Activated CD8-positive, alpha-beta T cell treated with anti-CD3 and anti-CD28 coated beads, Interleukin-2, amount 10 ng/mL, durations not matched to agents 7 days and 5 days (primary cell): Measurements from ENCODE around the gene OSBP2. TPM values are rescaled to one million over a fixed set of nuclear protein-coding genes. Genes with fewer than 3 reads are reported as not detected.

Experiments
- ATAC-seq: fragments of 150-1000 bp; cut with Tn5 transposase; one replicate; pipeline ENCODE4 v1.10.0; 2021; ENCODE audit warnings: moderate library complexity
- CTCF ChIA-PET: fragments of 350-600 bp; sonication (Branson Sonifier 250); formaldehyde crosslinking; loops from one replicate; lab custom pipeline; 2021; ENCODE audit warnings: antibody characterized with exemption; lab: Charles Lee
- POLR2A ChIA-PET: fragments of 350-600 bp; sonication (Branson Sonifier 250); formaldehyde crosslinking; loops from one replicate; lab custom pipeline; 2021; ENCODE audit warnings: antibody characterized with exemption; lab: Charles Lee
- DNase-seq: peaks from one replicate; pipeline ENCODE4 v3.0.0-alpha.2; 2020
- H3K27ac Mint-ChIP-seq: one replicate; pipeline ENCODE4 v1.8.0; 2021; ENCODE audit warnings: mild to moderate bottlenecking, mixed read lengths
- H3K27me3 Mint-ChIP-seq: one replicate; pipeline ENCODE4 v1.8.0; 2021; ENCODE audit warnings: low read depth, mixed read lengths
- H3K36me3 Mint-ChIP-seq: one replicate; pipeline ENCODE4 v1.8.0; 2021; ENCODE audit warnings: low read depth, mixed read lengths
- H3K4me1 Mint-ChIP-seq: one replicate; pipeline ENCODE4 v1.8.0; 2021; ENCODE audit warnings: low read depth, mixed read lengths
- H3K4me3 Mint-ChIP-seq: one replicate; pipeline ENCODE4 v1.8.0; 2021; ENCODE audit warnings: mild to moderate bottlenecking, mixed read lengths
- H3K9me3 Mint-ChIP-seq: one replicate; pipeline ENCODE4 v1.8.0; 2022; ENCODE audit warnings: mixed read lengths; ENCODE audit not compliant: insufficient read depth
- total RNA-seq, 2 experiments: library from RNA; stranded (reverse); gene quantifications; one replicate each; pipeline ENCODE4 v1.2.3, GENCODE V29; 2021

OSBP2 gene
- total RNA-seq, 2 experiments from 2014 or later, result 0.42 to 0.55 TPM

- Mint-ChIP-seq H3K27ac (no peak overlapping the region), H3K4me1 (no peaks in the 10 kb centered on the region), H3K9me3 (no peaks in the 10 kb centered on the region), H3K36me3 (no peaks in the 10 kb centered on the region), H3K4me3 (no peak overlapping the region), H3K27me3 (no peaks in the 10 kb centered on the region)
- POLR2A ChIA-PET, result no interaction called here
- no peak for DNase-seq
- CTCF ChIA-PET, result no interaction called here
- ATAC-seq, result no peak
Observed at GRCh38 chr22:30882974-30883533, 188.4 kb downstream of the OSBP2 start.

DNA sequence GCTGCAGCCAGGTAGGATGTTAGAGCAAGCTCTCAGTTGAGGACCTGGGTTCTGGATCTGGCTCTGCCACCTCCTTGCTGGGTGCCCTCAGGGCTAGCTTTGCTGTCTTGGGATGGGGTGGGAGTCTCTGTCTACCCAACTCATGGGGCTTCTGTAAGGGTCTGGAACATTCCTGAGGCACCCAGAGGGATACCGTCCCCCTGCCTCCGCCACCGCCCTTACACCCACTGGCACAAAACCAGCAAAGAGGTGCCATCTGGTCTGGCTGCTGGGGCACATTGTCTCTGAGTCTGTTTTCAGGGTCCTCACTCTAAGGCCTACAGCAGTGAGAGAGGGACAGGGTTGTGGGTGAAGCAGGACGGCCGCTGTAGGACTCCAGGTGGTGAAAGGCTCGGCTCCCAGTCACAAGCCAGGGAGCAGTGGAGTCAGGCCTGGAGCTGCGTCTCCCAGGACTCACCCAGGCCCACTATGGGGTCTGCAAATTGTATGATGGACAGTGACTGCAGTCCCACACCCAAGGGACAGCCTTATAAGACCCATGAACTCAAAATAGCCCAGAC is 189.0 kb downstream of the OSBP2 start:
- CTCF ChIA-PET, result no interaction called here
- ATAC-seq, result no peak

DNA sequence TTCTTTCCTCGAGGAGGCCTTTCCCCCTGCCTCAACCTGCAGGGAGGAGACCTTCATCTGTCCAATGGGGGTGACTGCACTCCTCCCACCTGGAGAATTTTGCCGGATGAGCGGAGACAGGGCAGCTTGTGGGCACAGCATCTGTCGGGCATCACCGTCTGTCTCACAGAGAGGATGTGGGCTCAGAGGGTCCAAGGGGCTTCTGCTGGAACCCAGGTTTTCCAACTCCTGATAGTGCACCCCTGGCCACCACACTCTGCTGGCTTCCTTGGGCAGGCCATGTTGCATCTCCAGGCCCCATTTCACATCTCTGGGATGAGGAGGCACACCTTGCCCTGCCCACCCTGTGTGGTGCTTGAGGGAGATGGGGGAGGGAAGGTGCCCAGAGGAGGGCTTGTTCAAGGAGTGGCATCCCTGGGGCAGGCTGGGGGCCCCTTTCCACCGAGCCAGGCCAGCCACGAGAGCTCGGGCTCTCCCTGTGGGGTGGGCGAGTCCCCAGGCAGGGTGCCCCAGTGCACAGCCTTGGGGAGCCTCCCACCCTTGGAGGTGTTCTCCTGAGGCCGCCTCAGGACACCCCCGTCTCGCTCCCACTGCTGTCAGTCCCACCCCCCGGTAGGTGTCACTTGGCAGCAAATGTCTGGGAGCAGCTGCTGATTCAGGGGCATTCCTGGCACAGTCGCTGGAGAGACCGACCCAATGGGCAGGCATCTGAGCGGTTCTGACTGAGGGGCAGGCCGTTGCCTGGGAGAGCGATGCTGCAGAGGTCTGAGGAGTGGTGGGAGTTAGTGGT is 189.7 kb downstream of the OSBP2 start:
- POLR2A ChIA-PET, result no interaction called here
- no peaks in the 10 kb centered on the region for H3K9me3 Mint-ChIP-seq
- ATAC-seq (no peak), DNase-seq (no peak)
- no peak overlapping the region for H3K27ac Mint-ChIP-seq
- H3K4me1 Mint-ChIP-seq, result no peaks in the 10 kb centered on the region
- no peak overlapping the region for H3K4me3 Mint-ChIP-seq
- CTCF ChIA-PET, result interaction anchor here (0.5 kb wide), 1 partner anchor 66 kb away, joined by 4 read pairs; no protein-coding TSS in a partner anchor
- H3K36me3 Mint-ChIP-seq, result no peaks in the 10 kb centered on the region
- no peaks in the 10 kb centered on the region for H3K27me3 Mint-ChIP-seq

More for the DNA sequence above, 189.0 kb downstream of the OSBP2 start:
- Mint-ChIP-seq H3K4me1 (no peaks in the 10 kb centered on the region), H3K27ac (no peak overlapping the region), H3K36me3 (no peaks in the 10 kb centered on the region), H3K4me3 (no peak overlapping the region), H3K9me3 (no peaks in the 10 kb centered on the region), H3K27me3 (no peaks in the 10 kb centered on the region)
- DNase-seq, result no peak
- POLR2A ChIA-PET, result no interaction called here

DNA sequence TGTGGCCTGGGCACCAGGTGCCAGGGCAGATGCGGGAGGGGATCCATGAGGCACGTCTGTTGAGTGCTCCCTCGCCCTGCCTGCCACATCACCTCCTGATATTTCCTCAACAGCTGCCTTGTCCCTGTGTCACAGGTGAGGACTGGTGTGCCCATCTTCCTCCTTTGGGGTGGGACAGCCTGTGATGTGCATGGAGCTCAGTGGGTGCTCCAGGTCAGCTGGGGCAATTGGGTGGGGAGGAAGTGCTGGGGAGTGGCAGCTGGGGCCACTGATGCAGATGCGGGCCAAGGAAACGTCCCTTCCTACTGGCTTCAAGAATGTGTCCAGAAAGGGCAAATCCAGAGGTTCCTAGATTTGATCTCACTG is 190.3 kb downstream of the OSBP2 start:
- CTCF ChIA-PET, result interaction anchor here (0.5 kb wide), 1 partner anchor 65 kb away, joined by 4 read pairs; no protein-coding TSS in a partner anchor
- POLR2A ChIA-PET, result interaction anchor here (0.6 kb wide), 1 partner anchor 893 kb away, joined by 3 read pairs; no protein-coding TSS in a partner anchor
- Mint-ChIP-seq H3K4me3 (no peak overlapping the region), H3K36me3 (no peaks in the 10 kb centered on the region), H3K27me3 (no peaks in the 10 kb centered on the region), H3K27ac (no peak overlapping the region), H3K4me1 (no peaks in the 10 kb centered on the region), H3K9me3 (no peaks in the 10 kb centered on the region)
- ATAC-seq (no peak), DNase-seq (no peak)

- DNase-seq (no peak), ATAC-seq (no peak)
- Mint-ChIP-seq H3K27ac (no peak overlapping the region), H3K9me3 (no peaks in the 10 kb centered on the region), H3K27me3 (no peaks in the 10 kb centered on the region), H3K4me3 (no peak overlapping the region), H3K36me3 (no peaks in the 10 kb centered on the region), H3K4me1 (no peaks in the 10 kb centered on the region)
- ChIA-PET POLR2A (interaction anchor here (0.6 kb wide), 1 partner anchor 892 kb away, joined by 3 read pairs; no protein-coding TSS in a partner anchor), CTCF (no interaction called here)
Observed at GRCh38 chr22:30885591-30885990, 190.9 kb downstream of the OSBP2 start.

GRCh38 chr22:30887453-30887852 is 192.8 kb downstream of the OSBP2 start:
- ChIA-PET CTCF (no interaction called here), POLR2A (no interaction called here)
- no peak for DNase-seq
- no peaks in the 10 kb centered on the region for H3K36me3 Mint-ChIP-seq
- H3K9me3 Mint-ChIP-seq, result no peaks in the 10 kb centered on the region
- no peaks in the 10 kb centered on the region for H3K27me3 Mint-ChIP-seq
- H3K4me3 Mint-ChIP-seq, result no peak overlapping the region
- peaks cover 2% of the 10 kb centered on the region for H3K4me1 Mint-ChIP-seq
- no peak for ATAC-seq
- H3K27ac Mint-ChIP-seq, result no peak overlapping the region

- POLR2A ChIA-PET, result no interaction called here
- ATAC-seq (no peak), DNase-seq (no peak)
- Mint-ChIP-seq H3K4me3 (no peak overlapping the region), H3K27ac (no peak overlapping the region), H3K4me1 (peaks cover 2% of the 10 kb centered on the region), H3K27me3 (no peaks in the 10 kb centered on the region), H3K36me3 (no peaks in the 10 kb centered on the region), H3K9me3 (no peaks in the 10 kb centered on the region)
- CTCF ChIA-PET, result no interaction called here
Observed at GRCh38 chr22:30887861-30888260, 193.2 kb downstream of the OSBP2 start.

DNA sequence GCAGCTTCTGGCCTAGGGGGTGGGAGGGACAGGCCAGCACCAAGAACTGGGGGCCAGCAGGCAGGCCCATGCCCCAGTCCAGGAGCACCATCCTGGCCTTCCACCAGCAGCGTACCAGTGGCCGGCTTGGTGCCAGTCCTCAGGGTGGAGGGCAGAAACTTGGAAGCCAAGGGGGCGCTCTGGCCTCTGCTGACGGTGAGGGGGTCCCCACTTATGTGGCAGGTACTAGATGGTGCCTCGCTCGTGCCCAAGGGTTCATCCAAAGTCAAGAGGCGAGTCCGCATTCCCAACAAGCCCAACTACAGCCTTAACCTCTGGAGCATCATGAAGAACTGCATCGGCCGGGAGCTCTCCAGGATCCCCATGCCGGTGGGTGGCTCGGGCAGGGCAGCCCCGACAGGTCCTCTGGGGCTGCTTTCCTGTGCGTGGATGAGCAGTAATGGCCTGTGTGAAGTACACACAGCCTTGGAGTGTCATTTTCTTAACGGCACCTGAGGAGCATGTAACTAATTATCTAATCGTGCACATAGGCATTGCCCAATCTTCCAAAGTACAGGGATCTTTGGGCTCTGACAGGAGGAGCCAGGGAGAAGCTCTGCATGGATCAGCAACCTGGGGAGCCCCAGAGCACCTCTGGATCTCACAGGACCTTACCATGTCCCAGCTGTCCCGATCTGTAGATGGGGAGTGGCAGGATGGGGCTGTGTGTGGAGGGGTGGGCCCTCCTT is 194.8 kb downstream of the OSBP2 start:
- Mint-ChIP-seq H3K4me3 (no peak overlapping the region), H3K36me3 (no peaks in the 10 kb centered on the region), H3K27me3 (no peaks in the 10 kb centered on the region), H3K27ac (no peak overlapping the region), H3K9me3 (no peaks in the 10 kb centered on the region), H3K4me1 (peaks cover 13% of the 10 kb centered on the region)
- ATAC-seq (no peak), DNase-seq (no peak)
- CTCF ChIA-PET, result no interaction called here
- POLR2A ChIA-PET, result no interaction called here

GRCh38 chr22:30889996-30890480 is 195.4 kb downstream of the OSBP2 start:
- H3K4me1 Mint-ChIP-seq, result peaks cover 13% of the 10 kb centered on the region
- no peaks in the 10 kb centered on the region for H3K27me3 Mint-ChIP-seq
- ATAC-seq, result no peak
- DNase-seq, result no peak
- ChIA-PET POLR2A (no interaction called here), CTCF (interaction anchor here (1.0 to 2.0 kb wide), 4 partner anchors 121 to 255 kb away, joined by 3 to 9 read pairs (median 4); partner anchors contain the start of gene SLC35E4)
- no peak overlapping the region for H3K4me3 Mint-ChIP-seq
- no peak overlapping the region for H3K27ac Mint-ChIP-seq
- H3K9me3 Mint-ChIP-seq, result no peaks in the 10 kb centered on the region
- H3K36me3 Mint-ChIP-seq, result no peaks in the 10 kb centered on the region

DNA sequence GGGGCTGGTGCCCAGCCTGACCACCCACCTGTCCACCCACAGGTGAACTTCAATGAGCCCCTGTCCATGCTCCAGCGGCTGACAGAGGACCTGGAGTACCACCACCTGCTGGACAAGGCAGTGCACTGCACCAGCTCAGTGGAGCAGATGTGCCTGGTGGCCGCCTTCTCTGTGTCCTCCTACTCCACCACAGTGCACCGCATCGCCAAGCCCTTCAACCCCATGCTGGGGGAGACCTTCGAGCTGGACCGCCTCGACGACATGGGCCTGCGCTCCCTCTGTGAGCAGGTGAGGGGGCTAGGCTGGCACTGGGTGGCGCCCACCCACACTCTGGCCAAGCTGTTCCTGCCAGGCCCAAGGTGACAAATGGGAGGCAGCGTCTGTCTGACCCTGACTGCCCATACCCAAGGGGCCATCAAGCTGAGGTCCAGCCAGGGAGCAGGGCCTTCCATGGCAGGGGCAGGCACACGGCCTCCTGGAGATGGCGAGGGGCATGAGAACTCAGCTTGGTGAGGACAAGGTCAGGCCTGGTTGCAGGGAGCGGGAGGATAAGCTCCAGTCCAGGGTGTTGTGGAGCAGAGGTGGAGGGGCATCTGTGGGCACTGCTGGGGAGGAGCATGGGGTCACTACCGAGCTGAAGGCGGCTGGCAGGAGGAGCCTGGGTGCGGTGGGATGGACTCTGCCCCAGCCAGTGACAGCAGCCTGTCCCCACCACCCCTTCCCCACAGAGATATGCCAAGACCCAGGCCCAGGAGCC is 196.2 kb downstream of the OSBP2 start:
- H3K27me3 Mint-ChIP-seq, result no peaks in the 10 kb centered on the region

GRCh38 chr22:30891443-30891755 is 196.7 kb downstream of the OSBP2 start:
- no peaks in the 10 kb centered on the region for H3K27me3 Mint-ChIP-seq
- H3K36me3 Mint-ChIP-seq, result no peaks in the 10 kb centered on the region
- ChIA-PET POLR2A (no interaction called here), CTCF (interaction anchor here (0.9 to 2.0 kb wide), 4 partner anchors 17 to 256 kb away, joined by 3 to 9 read pairs (median 4); partner anchors contain the start of gene SLC35E4)
- no peak overlapping the region for H3K4me3 Mint-ChIP-seq
- no peak overlapping the region for H3K27ac Mint-ChIP-seq
- H3K4me1 Mint-ChIP-seq, result peaks cover 13% of the 10 kb centered on the region
- ATAC-seq (no peak), DNase-seq (no peak)
- H3K9me3 Mint-ChIP-seq, result no peaks in the 10 kb centered on the region

More for the DNA sequence above, 196.2 kb downstream of the OSBP2 start:
- H3K27ac Mint-ChIP-seq, result no peak overlapping the region
- no peaks in the 10 kb centered on the region for H3K36me3 Mint-ChIP-seq
- ChIA-PET CTCF (interaction anchor here (0.6 to 2.0 kb wide), 7 partner anchors 16 to 256 kb away, joined by 3 to 9 read pairs (median 4); partner anchors contain the start of gene SLC35E4), POLR2A (no interaction called here)
- ATAC-seq (peak; percentile 51), DNase-seq (peak; percentile 34)
- H3K4me3 Mint-ChIP-seq, result no peak overlapping the region
- no peaks in the 10 kb centered on the region for H3K9me3 Mint-ChIP-seq
- peaks cover 13% of the 10 kb centered on the region for H3K4me1 Mint-ChIP-seq
